ENCODE data around the gene REPS1.

The REPS1 gene, protein sequence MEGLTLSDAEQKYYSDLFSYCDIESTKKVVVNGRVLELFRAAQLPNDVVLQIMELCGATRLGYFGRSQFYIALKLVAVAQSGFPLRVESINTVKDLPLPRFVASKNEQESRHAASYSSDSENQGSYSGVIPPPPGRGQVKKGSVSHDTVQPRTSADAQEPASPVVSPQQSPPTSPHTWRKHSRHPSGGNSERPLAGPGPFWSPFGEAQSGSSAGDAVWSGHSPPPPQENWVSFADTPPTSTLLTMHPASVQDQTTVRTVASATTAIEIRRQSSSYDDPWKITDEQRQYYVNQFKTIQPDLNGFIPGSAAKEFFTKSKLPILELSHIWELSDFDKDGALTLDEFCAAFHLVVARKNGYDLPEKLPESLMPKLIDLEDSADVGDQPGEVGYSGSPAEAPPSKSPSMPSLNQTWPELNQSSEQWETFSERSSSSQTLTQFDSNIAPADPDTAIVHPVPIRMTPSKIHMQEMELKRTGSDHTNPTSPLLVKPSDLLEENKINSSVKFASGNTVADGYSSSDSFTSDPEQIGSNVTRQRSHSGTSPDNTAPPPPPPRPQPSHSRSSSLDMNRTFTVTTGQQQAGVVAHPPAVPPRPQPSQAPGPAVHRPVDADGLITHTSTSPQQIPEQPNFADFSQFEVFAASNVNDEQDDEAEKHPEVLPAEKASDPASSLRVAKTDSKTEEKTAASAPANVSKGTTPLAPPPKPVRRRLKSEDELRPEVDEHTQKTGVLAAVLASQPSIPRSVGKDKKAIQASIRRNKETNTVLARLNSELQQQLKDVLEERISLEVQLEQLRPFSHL

DNA sequence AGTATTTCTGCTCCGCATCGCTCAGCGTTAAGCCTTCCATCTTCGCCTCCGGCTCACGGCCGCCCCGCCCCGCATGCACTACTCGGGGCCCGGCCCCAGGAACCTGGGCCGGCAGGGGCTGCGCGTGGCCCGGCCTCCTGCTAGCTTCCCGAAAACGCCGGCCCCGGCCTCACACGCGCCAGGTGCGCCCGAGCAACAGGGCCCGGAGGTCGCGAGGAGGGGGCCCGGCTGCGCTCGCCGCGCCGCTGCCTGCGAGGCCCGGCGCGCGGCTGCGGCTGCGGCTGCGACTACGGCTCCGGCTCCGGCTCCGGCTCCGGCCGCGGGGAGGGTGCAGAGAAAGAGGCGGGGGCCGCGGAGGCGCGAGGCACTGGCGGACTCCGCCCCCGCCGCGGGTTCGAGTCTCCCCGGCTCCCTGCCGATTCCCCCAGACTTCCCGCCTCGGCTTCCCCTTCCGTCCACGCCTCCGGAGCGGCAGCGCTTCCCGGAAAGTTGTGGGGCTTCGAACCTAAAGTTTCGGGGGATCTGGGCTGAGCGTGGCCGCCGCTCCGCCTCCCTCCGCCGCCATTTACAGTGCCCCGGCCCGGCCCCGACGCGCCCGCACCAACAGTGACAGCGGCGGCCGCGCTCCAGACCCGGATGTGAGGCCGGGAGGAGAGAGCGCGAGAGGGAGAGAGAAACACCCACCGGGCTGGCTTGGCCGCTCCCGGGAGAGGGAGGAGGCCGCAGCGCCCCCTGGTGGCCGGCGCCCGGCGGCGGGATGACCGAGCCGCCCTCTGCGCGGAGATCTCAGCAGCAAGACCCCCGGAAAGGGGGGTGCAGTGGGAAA, at the start of gene REPS1:
REPS1 (minus strand) TSS at position 611 of the 826 bp plus-strand sequence; CDS start at position 40, 571 bp downstream.
- TF ChIP-seq, protein P1, sequence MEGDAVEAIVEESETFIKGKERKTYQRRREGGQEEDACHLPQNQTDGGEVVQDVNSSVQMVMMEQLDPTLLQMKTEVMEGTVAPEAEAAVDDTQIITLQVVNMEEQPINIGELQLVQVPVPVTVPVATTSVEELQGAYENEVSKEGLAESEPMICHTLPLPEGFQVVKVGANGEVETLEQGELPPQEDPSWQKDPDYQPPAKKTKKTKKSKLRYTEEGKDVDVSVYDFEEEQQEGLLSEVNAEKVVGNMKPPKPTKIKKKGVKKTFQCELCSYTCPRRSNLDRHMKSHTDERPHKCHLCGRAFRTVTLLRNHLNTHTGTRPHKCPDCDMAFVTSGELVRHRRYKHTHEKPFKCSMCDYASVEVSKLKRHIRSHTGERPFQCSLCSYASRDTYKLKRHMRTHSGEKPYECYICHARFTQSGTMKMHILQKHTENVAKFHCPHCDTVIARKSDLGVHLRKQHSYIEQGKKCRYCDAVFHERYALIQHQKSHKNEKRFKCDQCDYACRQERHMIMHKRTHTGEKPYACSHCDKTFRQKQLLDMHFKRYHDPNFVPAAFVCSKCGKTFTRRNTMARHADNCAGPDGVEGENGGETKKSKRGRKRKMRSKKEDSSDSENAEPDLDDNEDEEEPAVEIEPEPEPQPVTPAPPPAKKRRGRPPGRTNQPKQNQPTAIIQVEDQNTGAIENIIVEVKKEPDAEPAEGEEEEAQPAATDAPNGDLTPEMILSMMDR (IDR thresholded peaks at IDR 0.05; ENCODE audit: borderline replicate concordance, control extremely low read depth, extremely low read depth, insufficient read depth, missing control alignments): peak; percentile 87
- peak; percentile 97 for DNase-seq (ENCODE audit: low spot score)
- in situ Hi-C loops (cut with MboI; ENCODE audit: low sequenced_read_pairs, unreplicated experiment): no loop called here

DNA sequence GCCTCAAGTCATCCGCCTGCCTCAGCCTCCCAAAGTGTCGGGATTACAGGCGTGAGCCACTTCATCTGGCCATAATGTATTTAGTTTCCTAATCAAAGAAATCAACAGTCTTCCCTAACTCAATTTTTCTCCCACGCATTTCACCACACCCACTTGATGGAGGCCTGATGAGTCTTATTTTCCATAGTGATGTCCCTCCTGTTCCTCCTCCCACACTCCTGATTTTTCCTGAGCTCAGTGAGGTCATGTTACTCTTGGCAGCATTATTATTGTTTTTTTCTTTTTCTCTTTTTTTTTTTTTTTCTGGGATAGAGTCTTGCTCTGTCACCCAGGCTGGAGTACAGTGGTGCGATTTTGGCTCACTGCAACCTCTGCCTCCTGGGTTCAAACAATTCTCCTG, 49.4 kb upstream of the REPS1 start:
- DNase-seq (ENCODE audit: low spot score): no peak
- TF ChIP-seq, protein P1 (IDR thresholded peaks at IDR 0.05; ENCODE audit: borderline replicate concordance, control extremely low read depth, extremely low read depth, insufficient read depth, missing control alignments): no peak
- in situ Hi-C loops (cut with MboI; ENCODE audit: low sequenced_read_pairs, unreplicated experiment): no loop called here

DNA sequence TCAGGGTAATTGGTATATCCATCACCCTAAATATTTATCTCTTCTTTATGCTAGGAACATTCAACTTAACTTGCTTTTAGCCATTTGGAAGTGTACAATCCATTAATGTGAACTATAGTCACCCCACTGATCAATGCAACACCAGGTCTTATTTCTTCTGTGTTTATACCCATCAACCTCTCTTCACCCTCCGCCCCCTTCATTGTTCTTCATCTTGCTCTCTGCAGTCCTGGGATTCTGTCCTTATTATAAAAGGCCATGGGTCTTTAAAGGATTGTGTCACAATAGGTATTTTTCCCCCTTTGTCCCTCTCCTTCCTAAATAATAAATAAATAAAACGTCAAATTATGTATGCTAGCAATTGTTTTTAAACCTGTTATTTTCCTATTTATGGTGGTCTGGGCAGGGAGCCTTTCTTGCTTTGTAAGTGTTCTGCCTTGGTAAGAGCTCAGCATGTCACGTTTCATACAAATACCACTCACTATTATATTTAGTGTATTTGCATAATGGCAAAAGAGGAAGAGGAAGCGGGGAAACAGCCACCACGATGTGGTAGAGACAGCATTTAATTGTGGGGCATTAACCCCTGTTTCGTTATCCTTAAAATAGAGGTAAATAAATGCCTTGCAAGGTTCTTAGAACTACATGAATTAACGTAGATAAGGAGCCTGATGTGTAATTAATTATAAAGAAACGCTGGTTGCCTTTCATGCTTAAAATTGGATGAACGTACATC, 42.3 kb upstream of the REPS1 start:
- in situ Hi-C loops (cut with MboI; ENCODE audit: low sequenced_read_pairs, unreplicated experiment): no loop called here
- peak; percentile 55 for DNase-seq (ENCODE audit: low spot score)
- TF ChIP-seq, protein P1 (IDR thresholded peaks at IDR 0.05; ENCODE audit: borderline replicate concordance, control extremely low read depth, extremely low read depth, insufficient read depth, missing control alignments): no peak

DNA sequence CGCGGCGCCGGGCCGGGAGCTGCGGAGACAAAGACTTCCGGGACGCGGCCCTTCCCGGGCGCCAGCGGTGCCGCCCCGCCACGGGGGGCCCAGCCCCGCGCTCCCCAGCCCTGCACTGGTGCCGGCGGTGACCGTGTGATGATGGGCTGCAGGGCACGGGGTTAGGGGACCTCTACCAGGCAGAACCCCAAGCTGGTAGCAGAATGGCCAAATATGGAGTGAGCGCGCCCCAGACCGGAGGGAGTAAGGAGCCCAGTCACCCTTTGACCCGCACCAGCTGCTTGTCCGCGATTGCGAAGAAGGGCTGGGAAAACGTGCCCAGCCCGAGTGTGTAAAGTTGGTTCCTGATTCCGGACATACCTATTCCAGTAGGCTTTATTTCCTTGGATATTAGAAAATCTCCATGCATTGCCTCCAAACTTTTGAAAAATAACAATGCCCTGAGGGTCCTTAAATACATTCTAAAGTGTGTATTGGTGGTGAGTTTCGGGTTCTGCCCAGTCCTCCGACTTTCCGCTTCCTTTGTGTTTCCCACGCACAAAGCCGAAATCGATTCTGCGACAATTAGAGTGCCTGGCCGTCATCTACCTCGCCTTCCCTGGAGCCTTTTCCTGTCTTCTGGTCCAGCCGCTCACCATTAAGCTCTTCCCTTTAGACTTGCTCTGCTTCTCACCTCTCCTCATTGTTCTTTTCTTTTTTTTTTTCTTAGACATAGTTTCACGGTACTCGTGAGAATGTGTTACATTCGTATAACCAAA, 41.6 kb upstream of the REPS1 start:
- in situ Hi-C loops (cut with MboI; ENCODE audit: low sequenced_read_pairs, unreplicated experiment): no loop called here
- peak; percentile 58 for DNase-seq (ENCODE audit: low spot score)
- TF ChIP-seq, protein P1 (IDR thresholded peaks at IDR 0.05; ENCODE audit: borderline replicate concordance, control extremely low read depth, extremely low read depth, insufficient read depth, missing control alignments): no peak

DNA sequence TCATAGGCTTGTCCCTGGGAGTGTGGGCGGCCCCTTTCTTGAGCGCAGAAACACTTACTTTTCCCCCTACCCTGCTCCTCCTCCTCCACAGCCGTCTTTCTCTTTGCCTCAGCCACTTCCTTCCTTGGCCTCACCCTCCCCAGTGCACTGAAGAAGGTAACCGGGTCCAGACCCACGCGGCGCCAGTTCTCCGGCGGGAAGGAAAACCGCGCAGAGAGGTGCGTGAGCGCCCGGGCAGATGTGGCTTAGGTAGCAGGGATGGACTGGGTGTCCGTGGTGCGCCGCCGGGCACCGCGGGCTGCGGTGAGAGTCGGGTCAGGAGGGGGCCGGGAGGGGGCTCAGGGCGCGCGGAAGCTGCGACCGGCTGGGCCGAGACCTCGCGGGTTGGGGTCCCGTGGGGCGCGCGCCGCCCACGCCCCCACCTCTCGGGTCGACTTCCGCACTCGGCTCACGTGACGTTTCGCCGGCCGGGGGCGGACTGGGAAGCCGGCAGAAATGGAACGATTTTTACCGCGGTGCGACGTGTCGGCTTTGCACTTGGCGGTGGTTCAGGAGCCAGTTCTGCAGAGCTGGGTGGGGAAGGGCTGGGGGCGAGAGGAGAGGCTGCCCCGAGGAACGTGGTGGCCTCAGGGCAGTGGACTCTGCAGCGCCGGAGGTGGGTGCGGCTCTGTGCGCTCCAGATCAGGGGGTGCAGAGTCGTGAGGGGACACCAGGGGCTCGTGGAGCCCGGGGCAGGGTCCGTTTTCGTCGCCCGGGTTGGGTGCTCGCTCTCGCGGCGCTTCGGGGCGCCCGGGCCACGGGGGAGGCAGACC, 40.8 kb upstream of the REPS1 start, which contains the start of gene ABRACL:
ABRACL (plus strand) TSS at position 88 of the 812 bp plus-strand sequence. CDS start 5,416 bp downstream, outside the sequence.
- peak; percentile 85 for DNase-seq (ENCODE audit: low spot score)
- TF ChIP-seq, protein P1 (IDR thresholded peaks at IDR 0.05; ENCODE audit: borderline replicate concordance, control extremely low read depth, extremely low read depth, insufficient read depth, missing control alignments): no peak
- in situ Hi-C loops (cut with MboI; ENCODE audit: low sequenced_read_pairs, unreplicated experiment): no loop called here
